T47D (cell line): Measurements from ENCODE around the gene TBCD.

Experiments used
- DNase-seq, 2 experiments: peaks; one replicate each; pipeline versions ENCODE4 v3.0.0 to v3.0.0-alpha.2; 2011 to 2012; ENCODE audit warnings: low read depth in 1 of 2, low spot score in 1 of 2
- JUND ChIP-seq: IDR thresholded peaks from 2 replicates; pipeline ENCODE4 v1.6.1; 2012; ENCODE audit warnings: low read depth
- in situ Hi-C: cut with HindIII; loops from 2 replicates; pipeline ENCODE4 v1.10.0; 2016; ENCODE audit warnings: low sequenced_read_pairs, low pct_unique_long_range_greater_than_20kb

The TBCD gene

DNA sequence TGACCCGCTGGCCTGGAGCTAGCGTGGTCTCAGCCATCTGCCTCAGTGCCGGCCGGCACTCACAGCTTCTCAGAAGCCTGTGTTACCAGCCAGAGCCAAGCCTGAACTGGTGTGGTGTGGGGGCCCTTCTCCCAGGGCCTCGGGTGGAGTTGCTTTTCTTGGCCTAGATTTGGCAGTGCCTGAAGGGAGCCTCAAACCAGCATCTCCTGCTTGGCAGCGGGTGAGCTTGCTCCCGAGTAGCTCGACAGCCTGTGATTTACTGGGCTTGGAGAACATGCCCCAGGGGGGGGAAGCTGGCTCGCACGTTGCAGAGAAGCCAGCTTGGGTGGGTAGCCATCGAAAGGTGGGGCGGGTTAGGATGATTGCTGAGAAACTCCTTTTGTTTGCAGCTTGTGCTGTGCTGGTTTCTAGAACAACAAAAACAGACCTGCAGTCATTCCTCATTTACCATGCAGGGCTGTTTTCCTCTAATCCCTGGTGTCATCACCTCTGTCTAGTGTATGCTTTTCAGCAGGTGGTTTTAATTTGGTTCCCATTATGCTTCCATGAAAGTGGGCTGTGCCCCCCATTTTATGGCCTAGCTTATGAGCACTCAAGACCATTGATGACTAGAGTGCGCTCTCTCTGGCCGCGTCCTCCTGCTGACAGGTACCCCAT lies 42.2 kb downstream of the TBCD start:
- TF ChIP-seq JUND = no peak
- in situ Hi-C loops = no loop called here
- peak in 1 of 2 experiments; percentile 58 for DNase-seq

- in situ Hi-C loops = no loop called here
- TF ChIP-seq JUND = no peak
- no peak for DNase-seq
These were observed 43.1 kb downstream of the TBCD start for GRCh38 chr17:82794781-82795482.

DNA sequence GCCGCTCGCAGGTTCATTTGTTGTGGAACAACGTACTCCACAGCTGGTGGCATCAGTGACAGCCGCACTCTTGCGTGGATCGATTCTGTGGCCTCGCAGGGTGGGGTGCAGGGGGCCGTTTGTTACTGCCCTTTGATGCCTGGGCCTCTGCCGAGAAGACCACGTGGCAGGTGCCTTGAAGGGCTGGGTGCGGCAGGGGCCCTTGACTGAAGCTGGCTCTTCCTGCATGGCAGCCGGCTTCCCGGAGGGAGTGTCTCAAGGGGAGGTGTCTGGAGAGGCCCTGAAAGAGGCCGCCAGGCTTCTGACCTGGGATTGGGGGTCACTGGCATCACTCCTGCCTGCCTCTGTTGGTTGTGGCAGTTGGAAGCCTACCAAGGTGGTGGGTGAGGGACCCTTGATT lies 43.8 kb downstream of the TBCD start:
- in situ Hi-C loops = no loop called here
- TF ChIP-seq JUND = no peak
- no peak for DNase-seq

GRCh38 chr17:82797061-82797460 lies 45.2 kb downstream of the TBCD start:
- DNase-seq = no peak
- in situ Hi-C loops = no loop called here

DNA sequence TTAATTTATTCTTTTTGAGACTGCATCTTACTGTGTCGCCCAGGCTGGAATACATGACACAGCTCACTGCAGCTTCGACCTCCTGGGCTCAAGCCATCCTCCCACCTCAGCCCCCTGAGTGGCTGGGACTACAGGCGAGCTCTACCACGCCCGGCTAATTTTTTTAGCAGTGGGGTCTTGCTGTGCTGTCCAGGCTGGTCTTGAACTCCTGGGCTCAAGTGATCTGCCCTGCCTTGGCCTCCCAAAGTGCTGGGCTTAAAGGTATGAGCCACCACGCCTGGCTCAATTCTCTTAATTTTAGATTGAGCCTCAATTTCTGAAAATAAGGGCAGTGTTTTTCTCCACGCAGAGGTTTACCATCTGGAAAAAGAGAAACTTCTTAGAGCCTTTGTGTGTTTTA lies 46.9 kb downstream of the TBCD start:
- DNase-seq = no peak
- TF ChIP-seq JUND = no peak
- in situ Hi-C loops = no loop called here

More at GRCh38 chr17:82797061-82797460, 45.2 kb downstream of the TBCD start:
- no peak for TF ChIP-seq JUND

GRCh38 chr17:82799591-82799990 lies 47.7 kb downstream of the TBCD start:
- no peak for DNase-seq
- no peak for TF ChIP-seq JUND
- in situ Hi-C loops = no loop called here

DNA sequence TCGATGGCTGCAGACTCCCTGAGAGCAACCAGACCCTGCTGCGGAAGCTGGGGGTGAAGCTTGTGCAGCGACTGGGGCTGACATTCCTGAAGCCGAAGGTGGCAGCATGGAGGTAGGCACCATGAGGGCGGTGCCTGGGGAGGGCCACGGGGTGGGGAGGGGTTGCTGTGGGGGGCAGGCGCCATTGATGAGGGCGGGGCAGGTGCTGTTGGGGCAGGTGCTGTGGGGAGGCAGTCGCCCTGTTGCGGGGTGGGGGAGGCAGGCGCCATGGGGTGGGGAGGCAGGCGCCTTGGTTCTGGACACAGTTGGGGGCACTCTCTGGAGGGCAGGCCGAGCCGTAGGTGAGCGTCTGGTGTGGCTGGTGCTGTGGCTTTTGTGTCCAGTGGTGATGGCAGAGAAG lies 49.0 kb downstream of the TBCD start:
- in situ Hi-C loops = no loop called here
- TF ChIP-seq JUND = no peak
- DNase-seq = no peak

DNA sequence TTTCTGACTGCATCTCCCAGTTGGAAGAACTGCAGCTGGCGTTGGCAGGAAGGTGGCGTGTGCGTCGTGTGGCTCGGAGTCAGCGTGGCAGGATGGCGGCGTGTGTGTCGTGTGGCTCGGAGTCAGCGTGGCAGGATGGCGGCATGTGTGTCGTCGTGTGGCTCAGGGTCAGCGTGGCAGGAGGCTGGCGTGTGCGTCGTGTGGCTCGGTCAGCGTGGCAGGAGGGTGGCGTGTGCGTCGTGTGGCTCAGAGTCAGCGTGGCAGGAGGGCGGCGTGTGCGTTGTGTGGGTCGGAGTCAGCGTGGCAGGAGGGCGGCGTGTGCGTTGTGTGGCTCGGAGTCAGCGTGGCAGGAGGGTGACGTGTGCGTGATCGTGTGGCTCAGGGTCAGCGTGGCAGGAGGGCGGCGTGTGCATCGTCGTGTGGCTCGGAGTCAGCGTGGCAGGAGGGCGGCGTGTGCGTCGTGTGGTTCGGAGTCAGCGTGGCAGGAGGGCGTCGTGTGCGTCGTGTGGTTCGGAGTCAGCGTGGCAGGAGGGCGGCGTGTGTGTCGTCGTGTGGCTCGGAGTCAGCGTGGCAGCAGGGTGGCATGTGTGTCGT lies 49.6 kb downstream of the TBCD start:
- in situ Hi-C loops = no loop called here
- no peak for TF ChIP-seq JUND
- DNase-seq = no peak

DNA sequence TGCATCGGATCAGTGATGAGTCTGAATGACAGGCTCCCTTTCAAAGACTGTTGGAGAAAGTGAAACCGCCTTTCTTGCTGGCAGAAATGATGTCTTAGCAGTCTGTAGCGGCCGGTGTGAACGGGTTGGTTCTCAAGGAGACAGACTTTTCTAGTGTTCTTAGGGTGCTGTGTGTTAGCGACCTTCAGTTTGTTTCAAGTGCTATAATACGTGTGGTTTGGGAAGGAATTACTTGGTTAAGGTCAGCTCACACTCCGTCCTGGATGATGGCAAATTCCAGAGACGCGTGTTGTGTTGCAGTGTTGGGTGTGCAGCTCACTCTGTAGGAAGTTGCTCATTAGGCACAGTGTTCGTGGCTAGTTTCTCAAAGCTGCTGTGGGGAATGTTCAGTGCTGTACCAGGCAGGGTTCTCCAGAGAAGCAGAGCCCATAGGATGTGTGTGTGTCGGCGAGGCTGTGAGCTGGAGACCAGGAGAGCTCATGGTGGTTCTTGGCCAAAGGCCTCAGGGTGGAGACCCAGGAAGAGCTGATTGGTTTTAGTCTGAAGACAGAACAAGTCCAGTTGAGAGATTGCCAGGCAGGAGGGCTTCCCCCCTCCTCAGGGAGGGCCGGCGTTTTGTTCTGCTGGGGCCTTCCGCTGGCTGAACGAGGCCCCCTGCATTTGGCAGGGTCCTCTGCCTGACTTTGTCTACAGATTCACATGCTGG lies 50.4 kb downstream of the TBCD start:
- no peak for TF ChIP-seq JUND
- in situ Hi-C loops = no loop called here
- peak in 1 of 2 experiments; percentile 40 for DNase-seq

GRCh38 chr17:82803185-82803584 lies 51.3 kb downstream of the TBCD start:
- DNase-seq = no peak
- no peak for TF ChIP-seq JUND
- in situ Hi-C loops = no loop called here

DNA sequence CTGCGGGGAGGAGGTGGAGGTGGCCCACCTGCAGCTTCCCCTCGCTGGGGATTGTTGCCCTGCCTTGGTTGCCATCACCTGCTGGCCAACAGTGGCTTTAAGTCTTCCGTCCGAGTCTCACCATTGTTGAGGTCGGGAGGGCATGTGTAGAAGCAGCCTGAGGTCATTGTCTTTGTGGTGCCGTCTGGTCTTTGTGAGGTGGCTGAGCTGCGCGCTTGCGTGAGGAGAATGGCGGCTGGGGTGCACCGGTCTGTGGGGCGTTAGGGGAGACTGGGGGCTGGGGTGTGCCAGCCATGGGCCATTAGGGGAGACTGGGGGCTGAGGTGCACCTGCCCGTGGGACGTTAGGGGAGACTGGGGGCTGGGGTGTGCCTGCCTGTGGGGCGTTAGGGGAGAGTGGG lies 51.7 kb downstream of the TBCD start:
- TF ChIP-seq JUND = no peak
- no peak for DNase-seq
- in situ Hi-C loops = no loop called here

GRCh38 chr17:82804442-82805191 lies 52.8 kb downstream of the TBCD start:
- in situ Hi-C loops = no loop called here
- no peak for DNase-seq

GRCh38 chr17:82805254-82805653 lies 53.4 kb downstream of the TBCD start:
- no peak for DNase-seq
- in situ Hi-C loops = no loop called here
- no peak for TF ChIP-seq JUND

More at GRCh38 chr17:82804442-82805191, 52.8 kb downstream of the TBCD start:
- TF ChIP-seq JUND = no peak
